ENCODE measurements around the gene MYCBP. TPM values are rescaled to one million over a fixed set of nuclear protein-coding genes. Genes with fewer than 3 reads are reported as not detected.

The MYCBP gene
- total and polyA plus RNA-seq, 2 of the 13 experiments (the other 11 are each of a cell fraction or from before 2014, with no cell fraction given) = 11.4 to 30.4 TPM

GRCh38 chr1:38873027-38873969 lies at the start of gene MYCBP (continued):
- no peak; the same call in 1 of the 2 replicates for TF ChIP-seq HNRNPUL1 (IDR thresholded peaks at IDR 0.05; ENCODE audit: low read depth, low read length)
- no peak for TF ChIP-seq ADNP (CRISPR knock-in tag; IDR thresholded peaks at IDR 0.05)
- TF ChIP-seq ZFP36L2 (CRISPR knock-in tag; IDR thresholded peaks at IDR 0.05) = no peak
- TF ChIP-seq, protein P1, sequence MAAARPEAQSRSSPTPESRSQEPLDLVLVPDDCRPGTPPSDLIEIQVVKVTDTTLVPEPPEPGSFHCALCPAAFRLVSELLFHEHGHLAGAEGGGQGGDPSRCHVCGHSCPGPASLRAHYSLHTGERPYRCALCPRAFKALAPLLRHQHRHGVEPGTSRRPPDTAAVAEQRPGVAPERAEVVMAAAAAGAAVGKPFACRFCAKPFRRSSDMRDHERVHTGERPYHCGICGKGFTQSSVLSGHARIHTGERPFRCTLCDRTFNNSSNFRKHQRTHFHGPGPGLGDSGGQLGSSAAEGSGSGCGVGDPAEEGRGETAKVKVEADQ (CRISPR knock-in tag; IDR thresholded peaks at IDR 0.05; ENCODE audit: borderline replicate concordance) = peak; percentile 65; the same call in 1 of the 2 replicates
- TF ChIP-seq SP2 (CRISPR knock-in tag; IDR thresholded peaks at IDR 0.05) = peak; percentile 91
- no peak for TF ChIP-seq ZNF256 (CRISPR knock-in tag; conservative IDR thresholded peaks at IDR 0.05)
- TF ChIP-seq ZBTB39 (CRISPR knock-in tag; IDR thresholded peaks at IDR 0.05) = no peak
- no peak for TF ChIP-seq NR1H2 (CRISPR knock-in tag; IDR thresholded peaks at IDR 0.05; ENCODE audit: borderline replicate concordance, low read depth)
- TF ChIP-seq SIX1 (CRISPR knock-in tag; IDR thresholded peaks at IDR 0.05; ENCODE audit: borderline replicate concordance) = 0 out of 2 replicates have a peak, but pooled peaks have one; percentile 21
- TF ChIP-seq, protein P2, sequence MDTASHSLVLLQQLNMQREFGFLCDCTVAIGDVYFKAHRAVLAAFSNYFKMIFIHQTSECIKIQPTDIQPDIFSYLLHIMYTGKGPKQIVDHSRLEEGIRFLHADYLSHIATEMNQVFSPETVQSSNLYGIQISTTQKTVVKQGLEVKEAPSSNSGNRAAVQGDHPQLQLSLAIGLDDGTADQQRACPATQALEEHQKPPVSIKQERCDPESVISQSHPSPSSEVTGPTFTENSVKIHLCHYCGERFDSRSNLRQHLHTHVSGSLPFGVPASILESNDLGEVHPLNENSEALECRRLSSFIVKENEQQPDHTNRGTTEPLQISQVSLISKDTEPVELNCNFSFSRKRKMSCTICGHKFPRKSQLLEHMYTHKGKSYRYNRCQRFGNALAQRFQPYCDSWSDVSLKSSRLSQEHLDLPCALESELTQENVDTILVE (CRISPR knock-in tag; IDR thresholded peaks at IDR 0.05) = no peak
- no peak for TF ChIP-seq ZNF20 (CRISPR knock-in tag; IDR thresholded peaks at IDR 0.05)
- TF ChIP-seq, protein P3, sequence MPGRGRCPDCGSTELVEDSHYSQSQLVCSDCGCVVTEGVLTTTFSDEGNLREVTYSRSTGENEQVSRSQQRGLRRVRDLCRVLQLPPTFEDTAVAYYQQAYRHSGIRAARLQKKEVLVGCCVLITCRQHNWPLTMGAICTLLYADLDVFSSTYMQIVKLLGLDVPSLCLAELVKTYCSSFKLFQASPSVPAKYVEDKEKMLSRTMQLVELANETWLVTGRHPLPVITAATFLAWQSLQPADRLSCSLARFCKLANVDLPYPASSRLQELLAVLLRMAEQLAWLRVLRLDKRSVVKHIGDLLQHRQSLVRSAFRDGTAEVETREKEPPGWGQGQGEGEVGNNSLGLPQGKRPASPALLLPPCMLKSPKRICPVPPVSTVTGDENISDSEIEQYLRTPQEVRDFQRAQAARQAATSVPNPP (CRISPR knock-in tag; IDR thresholded peaks at IDR 0.05) = no peak
- no peak for TF ChIP-seq PAF1 (CRISPR knock-in tag; IDR thresholded peaks at IDR 0.05)
- TF ChIP-seq ZNF615 (CRISPR knock-in tag; IDR thresholded peaks at IDR 0.05; ENCODE audit: borderline replicate concordance) = no peak
- peak; percentile 69; the same call in 1 of the 2 replicates for TF ChIP-seq CSRNP1 (CRISPR knock-in tag; IDR thresholded peaks at IDR 0.05)

Data from HepG2 (cell line).